ENCODE results near the gene SENP1. TPM values are rescaled to one million over a fixed set of nuclear protein-coding genes. Genes with fewer than 3 reads are reported as not detected.
"Not testable (repeated sequence)": the region's sequence is repeated elsewhere in the genome, so short reads cannot be mapped to it uniquely, and the experiment has no call there.

Gene SENP1
- total RNA-seq, 1 donor from 2014 or later = 12.9 TPM

GRCh38 chr12:48115957-48116356, 10.1 kb upstream of the SENP1 start:
- no peak for DNase-seq (ENCODE audit: extremely low read depth, low read depth, low spot score)

DNA sequence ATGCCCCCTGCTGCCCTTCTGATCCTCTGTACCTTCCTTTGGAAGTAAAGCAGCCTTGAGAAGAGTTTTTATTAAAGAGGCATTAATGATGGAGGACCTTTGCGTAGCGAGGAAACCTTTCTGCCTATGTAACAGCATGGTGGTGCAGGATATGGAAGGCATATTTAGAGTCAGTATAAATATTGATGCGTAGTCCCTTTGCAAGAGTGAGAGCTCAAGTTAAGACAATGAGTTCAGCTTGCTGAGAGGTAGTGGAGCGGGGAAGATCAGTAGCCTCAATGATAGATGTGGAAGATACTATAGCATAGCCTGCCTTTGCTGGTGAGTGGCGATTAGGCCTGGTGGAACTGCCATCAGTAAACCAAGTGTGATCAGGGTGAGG, 5.4 kb upstream of the SENP1 start:
- not testable (repeated sequence) for DNase-seq (ENCODE audit: extremely low read depth, low read depth, low spot score)

DNA sequence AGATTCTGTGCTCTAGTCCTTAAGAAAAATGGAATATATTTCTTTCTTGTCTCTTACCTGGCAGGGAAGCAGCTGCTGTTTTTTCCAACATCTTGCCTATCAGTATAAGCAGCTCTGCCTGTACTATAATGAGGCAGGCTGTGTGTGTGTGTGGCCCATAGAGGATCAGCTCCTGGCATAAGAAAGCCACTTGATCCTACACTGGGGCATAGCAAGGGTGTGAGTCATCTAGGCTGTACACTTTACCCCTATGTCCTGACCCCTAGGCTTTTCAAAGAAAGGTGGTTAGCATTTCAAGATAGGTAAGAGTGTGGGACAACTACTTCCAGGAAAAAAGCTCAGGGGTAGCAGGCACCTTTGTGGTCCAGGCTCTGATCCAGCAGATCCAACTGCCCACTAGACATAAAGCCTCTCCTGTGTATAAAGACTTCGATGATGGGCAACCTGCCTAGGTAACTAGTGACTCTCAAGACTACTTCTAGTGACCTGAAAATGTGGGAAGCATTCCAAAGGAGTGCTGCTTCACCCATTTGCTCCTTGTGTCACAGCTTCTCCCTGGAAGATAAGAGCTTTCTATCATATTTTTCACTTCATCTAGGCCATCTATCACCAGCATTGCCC, 4.9 kb upstream of the SENP1 start:
- DNase-seq (ENCODE audit: extremely low read depth, low read depth, low spot score) = no peak

DNA sequence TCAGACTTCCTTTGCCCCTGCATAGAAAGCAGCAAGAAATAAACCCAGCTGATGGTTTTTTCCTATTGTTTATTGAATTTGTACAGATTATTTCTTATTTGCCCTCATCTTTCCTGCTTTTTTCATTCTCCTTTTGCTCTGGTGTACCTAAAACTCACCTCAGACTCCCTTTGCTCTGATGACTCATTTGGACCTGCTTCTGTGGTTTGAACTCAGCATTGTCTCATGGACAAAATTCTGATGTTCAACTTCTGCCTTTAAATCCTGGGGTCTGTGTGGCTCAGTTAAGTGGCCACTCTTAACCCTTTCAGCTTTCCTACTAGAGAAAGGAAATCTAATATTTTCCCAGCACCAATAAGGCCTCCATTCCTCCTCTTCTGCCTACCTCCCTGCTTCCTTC, 3.5 kb upstream of the SENP1 start:
- DNase-seq (ENCODE audit: extremely low read depth, low read depth, low spot score) = no peak

- no peak for DNase-seq (ENCODE audit: extremely low read depth, low read depth, low spot score)
Observed at GRCh38 chr12:48106681-48107613, 1.1 kb upstream of the SENP1 start.

DNA sequence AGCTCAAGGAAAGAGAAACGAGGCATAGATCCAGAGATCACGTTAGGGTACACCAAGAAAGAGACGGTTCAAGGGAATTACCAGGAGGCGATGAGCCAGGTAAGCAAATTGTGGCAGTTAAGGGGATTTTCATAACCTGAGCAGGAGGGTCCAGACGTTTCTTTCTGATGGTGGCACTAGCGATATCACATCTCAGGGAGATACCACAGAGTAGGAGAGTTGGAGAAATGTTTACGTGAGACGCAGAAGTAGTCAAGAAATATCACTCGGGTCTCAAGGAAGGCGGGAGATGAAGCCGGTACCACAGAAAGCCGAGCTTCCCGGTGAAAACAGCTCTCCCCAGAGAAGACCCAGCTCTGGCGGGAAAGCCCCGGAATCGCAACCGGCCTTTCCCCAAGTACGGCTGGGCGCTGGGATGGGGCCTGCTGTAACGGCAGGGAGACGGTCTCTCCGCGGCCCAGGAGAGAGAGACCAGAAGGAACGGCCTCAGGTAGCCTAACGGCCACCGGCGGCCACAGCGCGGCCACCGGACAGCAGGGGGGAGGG, 485 bp downstream of the SENP1 start:
- DNase-seq (ENCODE audit: extremely low read depth, low read depth, low spot score) = no peak

DNA sequence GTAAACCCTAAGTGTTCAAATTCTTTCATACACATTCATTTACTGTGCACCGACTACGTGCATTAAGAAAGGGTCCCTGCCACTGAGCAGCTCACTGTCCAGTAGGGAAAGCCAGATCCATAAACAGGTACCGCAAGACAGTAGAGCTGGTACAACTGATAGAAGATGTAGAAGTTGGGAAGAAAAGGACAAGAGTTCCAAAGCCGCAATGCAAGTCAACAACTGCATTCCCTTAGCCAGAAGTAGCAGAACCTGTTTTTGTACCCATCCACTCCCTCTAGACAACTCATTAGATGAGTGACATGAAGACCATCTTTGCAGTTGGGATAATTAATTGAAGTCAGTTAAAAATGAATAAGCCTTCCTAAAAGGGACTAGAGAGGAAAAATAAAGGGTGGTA, 1.3 kb downstream of the SENP1 start:
- DNase-seq (ENCODE audit: extremely low read depth, low read depth, low spot score) = no peak

- no peak for DNase-seq (ENCODE audit: extremely low read depth, low read depth, low spot score)
Observed at GRCh38 chr12:48092611-48093010, 13.3 kb downstream of the SENP1 start.

- DNase-seq (ENCODE audit: extremely low read depth, low read depth, low spot score) = no peak
Observed at GRCh38 chr12:48086327-48086726, 19.6 kb downstream of the SENP1 start.

- DNase-seq (ENCODE audit: extremely low read depth, low read depth, low spot score) = no peak
Observed at GRCh38 chr12:48084841-48085460, 20.9 kb downstream of the SENP1 start.

- DNase-seq (ENCODE audit: extremely low read depth, low read depth, low spot score) = no peak
Observed at GRCh38 chr12:48084066-48084465, 21.8 kb downstream of the SENP1 start.

DNA sequence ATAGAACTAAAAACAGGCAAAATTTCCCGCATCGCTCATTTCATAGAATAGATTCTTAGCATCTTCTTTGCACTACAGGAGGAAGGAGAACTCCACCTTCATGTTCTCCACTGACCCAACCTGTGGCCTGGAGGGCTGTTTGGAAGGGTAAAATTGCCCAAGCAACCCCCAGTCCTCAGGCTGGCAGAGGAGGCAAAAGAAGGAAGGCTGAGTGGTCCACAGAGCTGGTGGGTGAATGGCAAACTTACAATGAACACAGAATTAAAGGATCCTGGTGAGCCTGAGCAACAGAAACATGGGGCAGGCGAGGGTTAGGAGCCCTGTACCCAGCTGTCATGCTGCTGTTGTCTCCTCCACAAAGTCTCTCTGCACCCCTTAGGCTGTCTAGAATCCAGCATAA, 25.1 kb downstream of the SENP1 start:
- DNase-seq (ENCODE audit: extremely low read depth, low read depth, low spot score) = no peak

GRCh38 chr12:48080285-48080684, 25.6 kb downstream of the SENP1 start:
- DNase-seq (ENCODE audit: extremely low read depth, low read depth, low spot score) = no peak

GRCh38 chr12:48078901-48079300, 27.0 kb downstream of the SENP1 start:
- no peak for DNase-seq (ENCODE audit: extremely low read depth, low read depth, low spot score)

DNA sequence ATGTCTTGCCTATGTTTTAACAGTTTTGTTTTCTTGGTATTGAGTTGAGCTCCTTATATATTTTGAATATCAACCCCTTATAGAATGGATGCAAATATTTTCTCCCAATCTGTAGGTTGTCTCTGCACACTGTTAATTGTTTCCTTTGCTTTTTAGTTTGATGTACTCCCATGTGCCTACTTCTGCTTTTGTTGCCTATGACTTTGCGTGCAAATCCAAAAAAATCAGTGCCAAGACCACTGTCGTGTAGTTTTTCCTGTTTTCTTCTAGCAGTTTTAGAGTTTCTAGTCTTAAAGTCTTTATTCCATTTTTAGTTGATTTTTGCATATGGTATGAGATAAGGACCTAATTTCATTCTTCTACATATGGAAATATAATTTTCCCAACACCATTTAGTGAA, 28.8 kb downstream of the SENP1 start:
- no peak for DNase-seq (ENCODE audit: extremely low read depth, low read depth, low spot score)

DNA sequence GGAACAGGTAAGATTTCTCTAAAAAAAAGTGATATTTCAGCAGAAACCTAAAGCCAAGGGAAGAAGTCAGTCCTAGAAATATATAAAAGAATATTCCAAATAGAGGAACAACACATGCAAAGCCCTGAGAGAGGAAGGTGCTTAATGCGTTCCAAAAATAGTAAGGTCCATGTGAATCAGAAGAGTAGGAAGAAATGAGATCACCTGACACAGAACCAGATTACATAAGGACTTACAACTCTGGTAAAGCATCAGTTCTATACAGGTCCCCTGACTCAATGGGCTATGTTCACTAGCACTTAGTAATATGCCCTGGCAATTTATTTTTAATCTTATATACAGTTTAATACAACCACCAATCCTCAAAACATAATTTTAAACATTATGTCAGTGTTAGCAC, 30.0 kb downstream of the SENP1 start:
- no peak for DNase-seq (ENCODE audit: extremely low read depth, low read depth, low spot score)

- DNase-seq (ENCODE audit: extremely low read depth, low read depth, low spot score) = no peak
Observed at GRCh38 chr12:48074266-48074665, 31.6 kb downstream of the SENP1 start.

- no peak for DNase-seq (ENCODE audit: extremely low read depth, low read depth, low spot score)
Observed at GRCh38 chr12:48072266-48072665, 33.6 kb downstream of the SENP1 start.

- no peak for DNase-seq (ENCODE audit: extremely low read depth, low read depth, low spot score)
Observed at GRCh38 chr12:48071808-48072207, 34.1 kb downstream of the SENP1 start.

DNA sequence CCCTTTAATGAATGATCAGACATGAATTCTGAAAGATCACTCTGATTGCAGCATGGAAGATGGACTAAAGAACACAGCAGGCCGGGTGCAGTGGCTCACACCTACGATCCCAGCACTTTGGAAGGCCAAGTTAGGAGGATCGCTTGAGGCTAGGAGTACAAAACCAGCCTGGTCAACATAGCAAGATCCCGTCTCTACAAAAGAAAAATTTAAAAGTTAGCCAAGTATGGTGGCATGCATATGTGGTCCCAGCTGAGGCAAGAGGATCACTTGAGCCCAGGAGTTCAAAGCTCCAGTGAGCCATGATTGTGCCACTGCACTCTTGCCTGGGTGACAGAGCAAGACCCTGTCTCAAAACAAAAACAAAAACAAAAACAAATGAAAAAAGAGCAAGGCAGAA, 35.1 kb downstream of the SENP1 start:
- no peak for DNase-seq (ENCODE audit: extremely low read depth, low read depth, low spot score)

- no peak for DNase-seq (ENCODE audit: extremely low read depth, low read depth, low spot score)
Observed at GRCh38 chr12:48070033-48070432, 35.8 kb downstream of the SENP1 start.

GRCh38 chr12:48069241-48069640, 36.6 kb downstream of the SENP1 start:
- DNase-seq (ENCODE audit: extremely low read depth, low read depth, low spot score) = no peak
